Vagina (tissue), 2 donors: ENCODE measurements around the gene FARP2. TPM values are rescaled to one million over a fixed set of nuclear protein-coding genes. Genes with fewer than 3 reads are reported as not detected.

Experiments used
- DNase-seq, 2 donors: peaks; one replicate each; pipeline ENCODE4 v3.0.0-alpha.2; 2017; ENCODE audit errors: extremely low spot score in 2 of 2
- H3K27ac ChIP-seq: fragments of 200-600 bp; sonication (generic); one replicate; pipeline ENCODE4 v1.5.1; 2019
- H3K27me3 ChIP-seq: fragments of 200-600 bp; sonication (generic); one replicate; pipeline ENCODE4 v1.5.1; 2019
- H3K36me3 ChIP-seq, 2 donors: fragments of 200-600 bp; sonication (generic); one replicate each; pipeline ENCODE4 v1.5.1; 2017 to 2019
- H3K4me1 ChIP-seq: fragments of 200-600 bp; sonication (generic); one replicate; pipeline ENCODE4 v1.5.1; 2019
- H3K4me3 ChIP-seq, 2 donors: fragments of 200-600 bp; sonication (generic); 1 replicate in 1 of 2; 2 replicates in 1 of 2; pipeline ENCODE4 v1.5.1; 2016 to 2019
- H3K9me3 ChIP-seq: fragments of 200-600 bp; sonication (generic); one replicate; pipeline ENCODE4 v1.5.1; 2019
- POLR2A ChIP-seq, 2 donors: fragments of 450-650 bp; IDR thresholded peaks; one replicate each; pipeline ENCODE4 v1.6.1; 2017; ENCODE audit warnings: antibody characterized with exemption in 2 of 2, mild to moderate bottlenecking in 2 of 2, moderate library complexity in 2 of 2
- POLR2AphosphoS5 ChIP-seq, 2 donors: sonication (generic); formaldehyde crosslinking; IDR thresholded peaks; one replicate each; pipeline ENCODE4 v1.9.0; 2017; ENCODE audit warnings: antibody characterized with exemption in 2 of 2, mild to moderate bottlenecking in 2 of 2, low read depth in 1 of 2; ENCODE audit not compliant: insufficient read depth in 1 of 2
- intact Hi-C: fragments of 100-400 bp; cut with DNase I; formaldehyde crosslinking; loops from one replicate; pipeline ENCODE4 v1.15.1; 2023
- total RNA-seq: library from RNA; depleted of rRNA; stranded (reverse); fragments of >200 nt; gene quantifications from one replicate; pipeline ENCODE4 v1.2.3, GENCODE V29; 2016
- TF ChIP-seq, protein P1 (sequence below), 3 experiments: fragments of 450-650 bp in 2 of 3; fragments of 200-600 bp in 1 of 3; sonication (generic) in 1 of 3; IDR thresholded peaks; one replicate each; pipeline ENCODE4 v1.5.1; 2017 to 2019; ENCODE audit warnings: antibody characterized with exemption in 3 of 3, mild to moderate bottlenecking in 2 of 3, moderate library complexity in 2 of 3

The FARP2 gene
- total RNA-seq, 1 donor from 2014 or later: 32.9 TPM

GRCh38 chr2:241466230-241466629 is 110.1 kb downstream of the FARP2 start:
- no peaks in the 10 kb centered on the region for H3K9me3 ChIP-seq
- DNase-seq: no peak

GRCh38 chr2:241467777-241468475 is 111.8 kb downstream of the FARP2 start:
- Histone ChIP-seq H3K4me1 (no peaks in the 10 kb centered on the region), H3K9me3 (no peaks in the 10 kb centered on the region), H3K4me3 (no peak overlapping the region), H3K27me3 (no peaks in the 10 kb centered on the region), H3K36me3 (peaks cover 0 to 14% of the 10 kb centered on the region in 2 donors), H3K27ac (no peak overlapping the region)
- TF ChIP-seq, protein P1, sequence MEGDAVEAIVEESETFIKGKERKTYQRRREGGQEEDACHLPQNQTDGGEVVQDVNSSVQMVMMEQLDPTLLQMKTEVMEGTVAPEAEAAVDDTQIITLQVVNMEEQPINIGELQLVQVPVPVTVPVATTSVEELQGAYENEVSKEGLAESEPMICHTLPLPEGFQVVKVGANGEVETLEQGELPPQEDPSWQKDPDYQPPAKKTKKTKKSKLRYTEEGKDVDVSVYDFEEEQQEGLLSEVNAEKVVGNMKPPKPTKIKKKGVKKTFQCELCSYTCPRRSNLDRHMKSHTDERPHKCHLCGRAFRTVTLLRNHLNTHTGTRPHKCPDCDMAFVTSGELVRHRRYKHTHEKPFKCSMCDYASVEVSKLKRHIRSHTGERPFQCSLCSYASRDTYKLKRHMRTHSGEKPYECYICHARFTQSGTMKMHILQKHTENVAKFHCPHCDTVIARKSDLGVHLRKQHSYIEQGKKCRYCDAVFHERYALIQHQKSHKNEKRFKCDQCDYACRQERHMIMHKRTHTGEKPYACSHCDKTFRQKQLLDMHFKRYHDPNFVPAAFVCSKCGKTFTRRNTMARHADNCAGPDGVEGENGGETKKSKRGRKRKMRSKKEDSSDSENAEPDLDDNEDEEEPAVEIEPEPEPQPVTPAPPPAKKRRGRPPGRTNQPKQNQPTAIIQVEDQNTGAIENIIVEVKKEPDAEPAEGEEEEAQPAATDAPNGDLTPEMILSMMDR (IDR thresholded peaks at IDR 0.05): no peak
- intact Hi-C loops: no loop called here
- DNase-seq: no peak

More at GRCh38 chr2:241466230-241466629, 110.1 kb downstream of the FARP2 start:
- no peaks in the 10 kb centered on the region for H3K4me1 ChIP-seq
- H3K27ac ChIP-seq: no peak overlapping the region
- no peaks in the 10 kb centered on the region for H3K27me3 ChIP-seq
- intact Hi-C loops: no loop called here
- TF ChIP-seq POLR2A (IDR thresholded peaks at IDR 0.05) (no peak), POLR2AphosphoS5 (IDR thresholded peaks at IDR 0.05; ENCODE audit: insufficient read depth in 1 of 2, low read depth in 1 of 2) (no peak)
- TF ChIP-seq, protein P1 (IDR thresholded peaks at IDR 0.05): no peak
- H3K36me3 ChIP-seq: peaks cover 0 to 18% of the 10 kb centered on the region in 2 donors
- H3K4me3 ChIP-seq: no peak overlapping the region

DNA sequence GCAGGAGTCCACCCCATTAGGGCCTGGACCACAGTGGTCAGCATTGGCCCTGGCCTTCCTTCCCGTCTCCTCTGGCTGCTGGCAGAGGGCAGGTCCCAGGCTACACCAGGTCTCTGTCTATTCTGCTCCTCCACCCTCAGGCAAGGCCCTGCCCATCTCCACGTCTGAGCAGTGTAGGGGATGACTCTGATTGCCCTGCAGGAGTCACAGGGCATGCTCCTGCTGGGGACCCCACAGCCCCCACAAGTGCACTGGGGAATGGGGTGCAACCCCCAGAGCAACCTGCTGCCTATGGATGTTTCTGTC is 112.3 kb downstream of the FARP2 start:
- intact Hi-C loops: no loop called here
- H3K27me3 ChIP-seq: no peaks in the 10 kb centered on the region
- DNase-seq: no peak

DNA sequence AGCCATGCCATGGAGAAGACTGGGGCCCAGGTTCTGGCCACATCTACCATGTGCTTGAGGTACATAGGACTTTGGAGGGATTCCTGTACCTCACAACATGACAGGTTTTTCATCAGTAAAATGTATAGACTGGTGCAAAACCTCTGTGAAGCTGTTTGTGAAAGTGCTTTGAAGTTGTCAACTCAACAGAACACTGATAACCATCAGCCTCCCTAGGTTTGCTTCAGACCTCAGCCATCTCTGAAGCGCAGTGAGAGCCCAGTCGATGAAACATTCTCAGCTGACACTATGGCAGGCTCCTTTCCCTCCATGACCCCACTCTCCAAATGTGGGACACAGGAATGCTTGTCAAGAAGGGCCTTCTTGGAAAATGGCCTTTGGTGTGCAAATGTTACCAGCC is 113.7 kb downstream of the FARP2 start:
- Histone ChIP-seq H3K4me1 (no peaks in the 10 kb centered on the region), H3K9me3 (no peaks in the 10 kb centered on the region), H3K4me3 (no peak overlapping the region), H3K27me3 (no peaks in the 10 kb centered on the region), H3K36me3 (peaks cover 0 to 6% of the 10 kb centered on the region in 2 donors), H3K27ac (no peak overlapping the region)
- TF ChIP-seq, protein P1 (IDR thresholded peaks at IDR 0.05): no peak
- no peak for TF ChIP-seq POLR2A (IDR thresholded peaks at IDR 0.05)
- no peak for TF ChIP-seq POLR2AphosphoS5 (IDR thresholded peaks at IDR 0.05; ENCODE audit: insufficient read depth in 1 of 2, low read depth in 1 of 2)
- DNase-seq: no peak
- intact Hi-C loops: no loop called here

More for the DNA sequence above, 112.3 kb downstream of the FARP2 start:
- H3K4me1 ChIP-seq: no peaks in the 10 kb centered on the region
- H3K9me3 ChIP-seq: no peaks in the 10 kb centered on the region
- no peak overlapping the region for H3K4me3 ChIP-seq
- H3K27ac ChIP-seq: no peak overlapping the region
- TF ChIP-seq, protein P1 (IDR thresholded peaks at IDR 0.05): no peak
- no peak for TF ChIP-seq POLR2A (IDR thresholded peaks at IDR 0.05)
- no peak for TF ChIP-seq POLR2AphosphoS5 (IDR thresholded peaks at IDR 0.05; ENCODE audit: insufficient read depth in 1 of 2, low read depth in 1 of 2)
- peaks cover 0 to 9% of the 10 kb centered on the region in 2 donors for H3K36me3 ChIP-seq

GRCh38 chr2:241473399-241473798 is 117.3 kb downstream of the FARP2 start:
- no peak overlapping the region for H3K27ac ChIP-seq

More at GRCh38 chr2:241473399-241473798, 117.3 kb downstream of the FARP2 start:
- peaks cover 0 to 6% of the 10 kb centered on the region in 2 donors for H3K36me3 ChIP-seq
- intact Hi-C loops: no loop called here
- TF ChIP-seq POLR2A (IDR thresholded peaks at IDR 0.05) (no peak), POLR2AphosphoS5 (IDR thresholded peaks at IDR 0.05; ENCODE audit: insufficient read depth in 1 of 2, low read depth in 1 of 2) (no peak)
- TF ChIP-seq, protein P1 (IDR thresholded peaks at IDR 0.05): no peak
- H3K4me1 ChIP-seq: no peaks in the 10 kb centered on the region
- no peak for DNase-seq
- no peaks in the 10 kb centered on the region for H3K27me3 ChIP-seq
- H3K4me3 ChIP-seq: no peak overlapping the region
- no peaks in the 10 kb centered on the region for H3K9me3 ChIP-seq
